ENCODE data around the gene MEOX1.
A peak's percentile ranks its signal among the peaks of the same experiment; 100 is the strongest.
"Not testable (repeated sequence)": the region's sequence is repeated elsewhere in the genome, so short reads cannot be mapped to it uniquely, and the experiment has no call there.

Gene MEOX1

GRCh38 chr17:43661699-43662412, at the start of gene MEOX1:
Gene MEOX1, minus strand, starts transcription at chr17:43661922. Its CDS starts 388 bp downstream, at chr17:43661534.
- DNase-seq, result no peak

- no peak for DNase-seq
Observed at GRCh38 chr17:43710101-43710500, 48.4 kb upstream of the MEOX1 start.

- no peak for DNase-seq
Observed at GRCh38 chr17:43709210-43709609, 47.5 kb upstream of the MEOX1 start.

- no peak for DNase-seq
Observed at GRCh38 chr17:43707184-43707583, 45.5 kb upstream of the MEOX1 start.

- no peak for DNase-seq
Observed at GRCh38 chr17:43706235-43706634, 44.5 kb upstream of the MEOX1 start.

- DNase-seq, result no peak
Observed at GRCh38 chr17:43703630-43704029, 41.9 kb upstream of the MEOX1 start.

GRCh38 chr17:43702637-43703036, 40.9 kb upstream of the MEOX1 start:
- no peak for DNase-seq

GRCh38 chr17:43701318-43701743, 39.6 kb upstream of the MEOX1 start:
- DNase-seq, result peak; percentile 14

GRCh38 chr17:43699438-43699756, 37.7 kb upstream of the MEOX1 start:
- no peak for DNase-seq

- no peak for DNase-seq
Observed at GRCh38 chr17:43698678-43699437, 37.1 kb upstream of the MEOX1 start.

GRCh38 chr17:43697937-43698336, 36.2 kb upstream of the MEOX1 start:
- DNase-seq, result no peak

GRCh38 chr17:43696891-43697290, 35.2 kb upstream of the MEOX1 start:
- DNase-seq, result no peak

GRCh38 chr17:43695970-43696865, 34.5 kb upstream of the MEOX1 start:
- no peak for DNase-seq

- peak; percentile 43 for DNase-seq
Observed at GRCh38 chr17:43694081-43694870, 32.6 kb upstream of the MEOX1 start.

GRCh38 chr17:43691317-43691693, 29.6 kb upstream of the MEOX1 start:
- DNase-seq, result no peak

GRCh38 chr17:43690624-43691316, 29.0 kb upstream of the MEOX1 start:
- DNase-seq, result no peak

- DNase-seq, result no peak
Observed at GRCh38 chr17:43689814-43690213, 28.1 kb upstream of the MEOX1 start.

- DNase-seq, result no peak
Observed at GRCh38 chr17:43689131-43689530, 27.4 kb upstream of the MEOX1 start.

- DNase-seq, result not testable (repeated sequence)
Observed at GRCh38 chr17:43686957-43687356, 25.2 kb upstream of the MEOX1 start.

- DNase-seq, result no peak
Observed at GRCh38 chr17:43683928-43684653, 22.4 kb upstream of the MEOX1 start.

- no peak for DNase-seq
Observed at GRCh38 chr17:43680461-43680860, 18.7 kb upstream of the MEOX1 start.

All from DMS79 (cell line).